Mesothelial cell of epicardium (in vitro differentiated cells): ENCODE data around the gene ZNF804B. TPM values are rescaled to one million over a fixed set of nuclear protein-coding genes. Genes with fewer than 3 reads are reported as not detected.

Source experiments
- DNase-seq, 2 experiments: peaks; one replicate each; pipeline ENCODE4 v3.0.0; 2021; ENCODE audit warnings: low spot score in 2 of 2; ENCODE audit not compliant: unreplicated experiment in 2 of 2
- H3K27ac Mint-ChIP-seq: 2 replicates; pipeline ENCODE4 v1.8.0; 2021; ENCODE audit warnings: mixed read lengths
- H3K27me3 Mint-ChIP-seq: 2 replicates; pipeline ENCODE4 v1.8.0; 2021; ENCODE audit warnings: low read depth, mixed read lengths
- H3K36me3 Mint-ChIP-seq: 2 replicates; pipeline ENCODE4 v1.8.0; 2021; ENCODE audit warnings: mixed read lengths
- H3K4me1 Mint-ChIP-seq: 2 replicates; pipeline ENCODE4 v1.8.0; 2021; ENCODE audit warnings: mixed read lengths
- H3K4me3 Mint-ChIP-seq: 2 replicates; pipeline ENCODE4 v1.8.0; 2021; ENCODE audit warnings: mild to moderate bottlenecking, moderate library complexity, mixed read lengths
- H3K9me3 Mint-ChIP-seq: 2 replicates; pipeline ENCODE4 v1.8.0; 2021; ENCODE audit warnings: mixed read lengths
- total RNA-seq: library from RNA; stranded (reverse); gene quantifications from 3 replicates; pipeline ENCODE4 v1.2.1, GENCODE V29; 2021
- TF ChIP-seq, protein P1 (sequence below): fragments of 200-600 bp; sonication (generic); IDR thresholded peaks from one replicate; pipeline ENCODE4 v1.5.0; 2021; ENCODE audit warnings: antibody characterized with exemption; ENCODE audit not compliant: unreplicated experiment

The ZNF804B gene
- total RNA-seq, 1 donor from 2014 or later = 0.47 TPM

DNA sequence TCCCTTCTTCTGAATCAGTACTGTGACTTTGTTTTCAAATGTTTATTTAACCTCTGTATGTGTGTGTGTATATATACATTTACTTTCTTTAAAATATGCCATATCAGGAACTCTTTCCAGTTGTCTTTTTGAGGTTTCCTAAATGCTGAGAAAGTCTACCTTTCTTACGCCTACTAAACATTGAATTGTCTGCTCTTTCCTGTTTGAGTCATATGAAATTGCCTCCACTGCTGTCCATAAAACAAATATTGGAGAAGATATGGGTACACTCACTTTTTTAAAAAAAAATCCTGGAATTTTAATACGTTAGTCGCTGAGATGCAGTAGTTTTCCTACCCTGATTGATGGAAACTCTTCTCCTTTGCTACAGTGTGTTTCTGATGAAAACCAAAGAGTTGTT is 334.8 kb downstream of the ZNF804B start:
- Mint-ChIP-seq H3K9me3 (no peaks in the 10 kb centered on the region), H3K27ac (no peak overlapping the region), H3K4me1 (no peaks in the 10 kb centered on the region), H3K4me3 (no peak overlapping the region), H3K27me3 (no peaks in the 10 kb centered on the region), H3K36me3 (no peaks in the 10 kb centered on the region)
- no peak for DNase-seq
- TF ChIP-seq, protein P1, sequence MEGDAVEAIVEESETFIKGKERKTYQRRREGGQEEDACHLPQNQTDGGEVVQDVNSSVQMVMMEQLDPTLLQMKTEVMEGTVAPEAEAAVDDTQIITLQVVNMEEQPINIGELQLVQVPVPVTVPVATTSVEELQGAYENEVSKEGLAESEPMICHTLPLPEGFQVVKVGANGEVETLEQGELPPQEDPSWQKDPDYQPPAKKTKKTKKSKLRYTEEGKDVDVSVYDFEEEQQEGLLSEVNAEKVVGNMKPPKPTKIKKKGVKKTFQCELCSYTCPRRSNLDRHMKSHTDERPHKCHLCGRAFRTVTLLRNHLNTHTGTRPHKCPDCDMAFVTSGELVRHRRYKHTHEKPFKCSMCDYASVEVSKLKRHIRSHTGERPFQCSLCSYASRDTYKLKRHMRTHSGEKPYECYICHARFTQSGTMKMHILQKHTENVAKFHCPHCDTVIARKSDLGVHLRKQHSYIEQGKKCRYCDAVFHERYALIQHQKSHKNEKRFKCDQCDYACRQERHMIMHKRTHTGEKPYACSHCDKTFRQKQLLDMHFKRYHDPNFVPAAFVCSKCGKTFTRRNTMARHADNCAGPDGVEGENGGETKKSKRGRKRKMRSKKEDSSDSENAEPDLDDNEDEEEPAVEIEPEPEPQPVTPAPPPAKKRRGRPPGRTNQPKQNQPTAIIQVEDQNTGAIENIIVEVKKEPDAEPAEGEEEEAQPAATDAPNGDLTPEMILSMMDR = no peak

DNA sequence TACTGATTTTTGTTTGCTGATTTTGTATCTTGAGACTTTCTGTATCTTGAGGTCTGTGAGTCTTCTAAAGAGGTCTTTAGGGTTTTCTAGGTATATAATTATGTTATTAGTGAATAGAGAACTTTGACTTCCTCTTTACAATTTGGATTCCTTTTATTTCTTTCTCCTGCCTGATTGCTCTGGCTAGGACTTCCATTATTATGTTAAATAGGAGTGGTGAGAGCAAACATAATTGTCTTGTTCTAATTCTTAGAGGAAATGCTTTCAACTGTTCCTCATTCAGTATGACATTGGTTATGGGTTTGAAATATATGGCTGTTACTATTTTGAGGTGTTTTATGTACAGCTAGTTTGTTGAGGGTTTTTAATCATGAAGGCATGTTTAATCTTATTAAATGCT is 344.1 kb downstream of the ZNF804B start:
- Mint-ChIP-seq H3K4me1 (no peaks in the 10 kb centered on the region), H3K27me3 (no peaks in the 10 kb centered on the region), H3K36me3 (no peaks in the 10 kb centered on the region), H3K9me3 (no peaks in the 10 kb centered on the region), H3K4me3 (no peak overlapping the region), H3K27ac (no peak overlapping the region)
- no peak for DNase-seq
- TF ChIP-seq, protein P1 = no peak

DNA sequence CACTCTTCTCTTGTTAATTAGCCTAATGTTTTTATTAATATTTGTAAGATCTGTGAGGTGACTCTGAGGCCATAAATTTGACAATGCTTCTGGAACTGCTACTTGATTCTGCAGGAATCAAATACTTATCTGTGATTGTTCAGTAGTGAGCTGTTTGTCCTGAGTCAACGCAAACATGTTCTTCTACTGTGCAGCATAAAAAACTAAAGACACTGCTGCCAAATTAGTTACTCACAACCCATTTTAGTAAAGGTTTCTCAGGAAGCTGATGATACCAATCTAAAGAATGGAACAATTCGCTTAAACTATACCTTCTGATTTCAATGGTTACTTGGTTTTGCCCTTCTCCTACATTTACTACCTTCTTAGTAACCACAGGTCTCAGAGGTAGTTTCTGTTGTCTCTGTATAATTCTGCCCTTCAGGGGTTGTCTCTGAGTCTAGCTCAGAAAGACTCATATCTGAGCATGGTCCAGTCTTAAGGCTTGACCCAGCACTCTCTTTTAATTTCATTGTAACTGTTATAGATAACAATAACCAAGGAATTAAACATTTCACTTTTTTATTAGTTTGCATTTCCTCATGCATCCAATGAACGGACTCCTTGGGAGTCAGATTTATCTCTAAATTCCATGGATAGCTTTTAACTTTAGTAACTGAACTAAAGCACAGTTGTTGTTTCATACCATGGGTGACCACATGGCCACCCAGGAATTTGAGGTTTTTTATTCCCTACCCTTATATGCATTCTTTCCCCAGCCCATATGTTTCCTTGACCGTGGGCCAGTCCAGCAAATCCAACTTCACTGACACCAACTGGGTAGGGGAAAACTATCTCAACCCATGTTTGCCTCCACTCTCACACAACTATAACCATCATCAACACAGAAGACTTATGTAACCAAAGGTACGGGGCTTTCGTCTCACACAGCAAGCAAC is 345.5 kb downstream of the ZNF804B start:
- TF ChIP-seq, protein P1 = no peak
- no peak overlapping the region for H3K4me3 Mint-ChIP-seq

DNA sequence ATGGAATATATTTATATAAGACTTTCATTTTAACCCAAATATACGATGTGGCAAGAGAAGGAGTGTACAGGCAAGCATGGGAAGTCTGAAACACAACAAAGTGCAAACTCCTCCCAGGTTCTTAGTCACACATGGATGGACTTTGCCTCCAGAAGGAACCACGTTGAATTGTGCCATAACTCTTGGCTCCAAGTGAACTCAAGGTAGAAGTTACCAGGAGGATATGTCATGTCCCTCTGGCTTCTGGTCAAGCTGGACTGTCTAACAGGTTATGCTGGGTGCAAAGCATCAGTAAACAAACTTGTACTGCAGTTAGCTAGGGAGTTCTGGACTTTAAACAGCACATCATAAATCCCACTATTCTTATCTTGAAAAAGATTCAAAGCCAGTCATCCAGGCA is 364.4 kb downstream of the ZNF804B start:
- no peak overlapping the region for H3K4me3 Mint-ChIP-seq
- H3K27ac Mint-ChIP-seq = no peak overlapping the region
- TF ChIP-seq, protein P1 = no peak
- H3K9me3 Mint-ChIP-seq = no peaks in the 10 kb centered on the region
- no peaks in the 10 kb centered on the region for H3K4me1 Mint-ChIP-seq
- H3K36me3 Mint-ChIP-seq = no peaks in the 10 kb centered on the region
- no peak for DNase-seq
- H3K27me3 Mint-ChIP-seq = no peaks in the 10 kb centered on the region

More for the DNA sequence above, 345.5 kb downstream of the ZNF804B start:
- Mint-ChIP-seq H3K27ac (no peak overlapping the region), H3K27me3 (no peaks in the 10 kb centered on the region), H3K9me3 (no peaks in the 10 kb centered on the region), H3K4me1 (no peaks in the 10 kb centered on the region), H3K36me3 (no peaks in the 10 kb centered on the region)
- DNase-seq = no peak

DNA sequence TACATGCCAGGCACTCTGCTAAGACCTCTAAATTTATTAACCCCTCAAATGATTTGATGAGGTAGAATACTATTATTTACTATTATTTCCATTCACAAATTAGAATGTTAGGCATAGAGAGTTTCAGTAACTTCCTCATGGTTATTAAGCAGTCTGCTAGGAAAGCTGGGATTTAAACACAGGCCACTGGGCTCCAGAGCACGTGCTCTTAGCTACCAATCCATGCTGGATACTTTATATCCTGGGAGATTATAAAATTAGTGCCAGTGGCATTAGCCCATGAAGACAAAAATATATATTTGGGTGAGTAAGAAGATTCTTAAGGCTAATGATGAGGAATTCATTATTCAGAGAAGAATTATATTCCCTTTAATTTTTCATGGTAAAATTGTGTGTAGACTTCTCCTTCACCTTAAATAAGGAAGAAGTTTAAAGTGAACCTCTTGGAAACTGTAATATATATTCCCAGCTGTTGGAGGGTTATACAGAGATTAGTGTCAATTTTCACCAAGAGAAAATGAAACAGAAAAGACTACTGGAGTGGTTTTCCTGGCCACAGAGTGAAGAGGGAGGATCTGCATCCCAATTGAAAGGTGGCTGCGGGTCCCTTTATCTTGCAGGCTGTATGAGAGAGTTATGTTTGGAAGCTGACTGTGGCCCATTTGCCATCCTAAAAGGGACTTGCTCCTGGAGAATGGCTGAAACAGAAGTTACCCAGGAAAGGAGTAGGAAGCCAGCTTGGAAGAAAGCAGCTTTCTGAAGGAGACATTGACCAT is 370.3 kb downstream of the ZNF804B start:
- no peaks in the 10 kb centered on the region for H3K9me3 Mint-ChIP-seq
- no peak overlapping the region for H3K27ac Mint-ChIP-seq
- no peak for DNase-seq
- H3K36me3 Mint-ChIP-seq = no peaks in the 10 kb centered on the region
- peaks cover 6% of the 10 kb centered on the region for H3K27me3 Mint-ChIP-seq
- H3K4me1 Mint-ChIP-seq = no peaks in the 10 kb centered on the region
- no peak overlapping the region for H3K4me3 Mint-ChIP-seq
- TF ChIP-seq, protein P1 = no peak
